B cell (primary cell): ENCODE data around the gene NEU2. TPM values are rescaled to one million over a fixed set of nuclear protein-coding genes. Genes with fewer than 3 reads are reported as not detected.
A peak's percentile ranks its signal among the peaks of the same experiment; 100 is the strongest.

Experiments used
- ATAC-seq: fragments of 200-7000 bp; cut with Tn5 transposase; one replicate; pipeline ENCODE4 v1.10.0; 2021; ENCODE audit warnings: low read depth, mild to moderate bottlenecking, moderate number of reproducible peaks, moderate library complexity
- CTCF ChIA-PET: fragments of 350-600 bp; sonication (Branson Sonifier 250); formaldehyde crosslinking; loops from one replicate; lab custom pipeline; 2021; ENCODE audit warnings: antibody characterized with exemption, inconsistent platforms; lab: Charles Lee
- POLR2A ChIA-PET: fragments of 350-600 bp; sonication (Branson Sonifier 250); formaldehyde crosslinking; loops from one replicate; lab custom pipeline; 2021; ENCODE audit warnings: antibody characterized with exemption; lab: Charles Lee
- DNase-seq: peaks from one replicate; pipeline ENCODE4 v3.0.0; 2013
- H2AFZ ChIP-seq: 2 replicates; pipeline ENCODE4 v1.6.1; 2012; ENCODE audit warnings: mild to moderate bottlenecking, low read depth, low read length; ENCODE audit not compliant: insufficient read depth, poor library complexity, severe bottlenecking
- H3K27ac ChIP-seq, 2 donors: 1 replicate in 1 of 2; 2 replicates in 1 of 2; pipeline ENCODE4 v1.5.1; 2012 to 2013; ENCODE audit warnings: low read length in 2 of 2, mild to moderate bottlenecking in 2 of 2, moderate library complexity in 1 of 2
- H3K27me3 ChIP-seq, 4 experiments: fragments of 200-600 bp in 1 of 4; sonication (generic) in 1 of 4; replicated peaks in 1 of 4; 1 replicate in 2 of 4; 2 replicates in 2 of 4; pipeline versions ENCODE4 v1.6.1 to v1.7.0; 2013 to 2016; ENCODE audit warnings: low read length in 3 of 4, mild to moderate bottlenecking in 2 of 4, mixed read lengths in 1 of 4, moderate library complexity in 1 of 4; ENCODE audit not compliant: insufficient read depth in 4 of 4, control insufficient read depth in 3 of 4; ENCODE audit errors: control extremely low read depth in 1 of 4
- H3K36me3 ChIP-seq, 2 experiments: replicated peaks in 1 of 2; 1 replicate in 1 of 2; 2 replicates in 1 of 2; pipeline versions ENCODE4 v1.6.1 to v1.7.1; 2013; ENCODE audit warnings: low read length in 1 of 2; ENCODE audit not compliant: insufficient read depth in 2 of 2, control insufficient read depth in 1 of 2; ENCODE audit errors: control extremely low read depth in 1 of 2, extremely low read depth in 1 of 2
- H3K4me1 ChIP-seq, 2 donors: fragments of 200-600 bp in 1 of 2; sonication (generic) in 1 of 2; 1 replicate in 1 of 2; 2 replicates in 1 of 2; pipeline versions ENCODE4 v1.5.1 to v1.6.1; 2013 to 2017; ENCODE audit warnings: low read length in 2 of 2; ENCODE audit not compliant: control insufficient read depth in 2 of 2, insufficient read depth in 2 of 2
- H3K4me2 ChIP-seq: replicated peaks from 2 replicates; pipeline ENCODE3; 2012; ENCODE audit warnings: mild to moderate bottlenecking, low read depth, low read length; ENCODE audit not compliant: poor library complexity, severe bottlenecking
- H3K4me3 ChIP-seq, 5 experiments: fragments of 200-600 bp in 1 of 5; sonication (generic) in 1 of 5; 1 replicate in 3 of 5; 2 replicates in 2 of 5; pipeline versions ENCODE4 v1.5.1 to v1.7.0; 2011 to 2016; ENCODE audit warnings: low read length in 4 of 5, mild to moderate bottlenecking in 4 of 5, low read depth in 2 of 5, control low read depth in 1 of 5, moderate library complexity in 1 of 5; ENCODE audit not compliant: insufficient read depth in 1 of 5; ENCODE audit errors: control extremely low read depth in 1 of 5, extremely low read depth in 1 of 5
- H3K79me2 ChIP-seq: fragments of 200-600 bp; sonication (generic); one replicate; pipeline ENCODE4 v1.6.0; 2016; ENCODE audit warnings: low read length; ENCODE audit not compliant: control insufficient read depth, insufficient read depth
- H3K9ac ChIP-seq: fragments of 200-600 bp; sonication (generic); 2 replicates; pipeline ENCODE4 v1.6.1; 2017; ENCODE audit warnings: mild to moderate bottlenecking, low read length, moderate library complexity
- H3K9me3 ChIP-seq, 3 donors: one replicate each; pipeline versions ENCODE4 v1.6.1 to v1.7.1; 2013; ENCODE audit warnings: low read length in 2 of 3; ENCODE audit not compliant: control insufficient read depth in 2 of 3, insufficient read depth in 1 of 3; ENCODE audit errors: control extremely low read depth in 1 of 3
- H4K20me1 ChIP-seq: 2 replicates; pipeline ENCODE4 v1.6.0; 2012; ENCODE audit warnings: mild to moderate bottlenecking, low read length; ENCODE audit not compliant: insufficient read depth, control insufficient read depth, poor library complexity, severe bottlenecking
- H3K27ac Mint-ChIP-seq: one replicate; pipeline ENCODE4 v1.8.0; 2021; ENCODE audit warnings: mixed read lengths
- H3K27me3 Mint-ChIP-seq: one replicate; pipeline ENCODE4 v1.8.0; 2021; ENCODE audit warnings: mixed read lengths
- H3K4me1 Mint-ChIP-seq: one replicate; pipeline ENCODE4 v1.8.0; 2021; ENCODE audit warnings: mixed read lengths
- H3K4me3 Mint-ChIP-seq: one replicate; pipeline ENCODE4 v1.8.0; 2021; ENCODE audit warnings: mixed read lengths
- H3K9me3 Mint-ChIP-seq: one replicate; pipeline ENCODE4 v1.8.0; 2022; ENCODE audit warnings: mixed read lengths; ENCODE audit not compliant: insufficient read depth
- EZH2 ChIP-seq: IDR thresholded peaks from 2 replicates; pipeline ENCODE4 v1.6.1; 2012; ENCODE audit warnings: borderline replicate concordance, low read depth, mild to moderate bottlenecking, moderate library complexity, low read length; ENCODE audit not compliant: insufficient read depth, poor library complexity, severe bottlenecking
- WGBS: methylation state at CpG from one replicate; pipeline ENCODE4 v1.1.5; 2013; ENCODE audit warnings: missing lambda C conversion rate; ENCODE audit not compliant: insufficient coverage; 5-methylcytosine and 5-hydroxymethylcytosine counted together
- intact Hi-C: fragments of 100-400 bp; cut with micrococcal nuclease; formaldehyde crosslinking; loops from one replicate; pipeline ENCODE4 v1.10.0; 2022
- polyA plus RNA-seq: library from polyadenylated mRNA; depleted of rRNA; stranded (reverse); fragments of >200 nt; gene quantifications from 2 replicates; pipeline ENCODE4 v1.2.3, GENCODE V29; 2012
- total RNA-seq, 2 donors: library from RNA; stranded (reverse); fragments of 120-200 nt in 1 of 2; gene quantifications; 1 replicate in 1 of 2; 2 replicates in 1 of 2; pipeline versions ENCODE4 v1.2.3 to v1.2.4, GENCODE V29; 2013 to 2022
- TF ChIP-seq, protein P1 (sequence below): fragments of 200-600 bp; IDR thresholded peaks from one replicate; pipeline ENCODE4 v1.8.0; 2022; ENCODE audit warnings: antibody characterized with exemption, mild to moderate bottlenecking

NEU2 gene
- total and polyA plus RNA-seq, 2 donors (not counting 1 experiment from before 2014, with no cell fraction given) = not detected

DNA sequence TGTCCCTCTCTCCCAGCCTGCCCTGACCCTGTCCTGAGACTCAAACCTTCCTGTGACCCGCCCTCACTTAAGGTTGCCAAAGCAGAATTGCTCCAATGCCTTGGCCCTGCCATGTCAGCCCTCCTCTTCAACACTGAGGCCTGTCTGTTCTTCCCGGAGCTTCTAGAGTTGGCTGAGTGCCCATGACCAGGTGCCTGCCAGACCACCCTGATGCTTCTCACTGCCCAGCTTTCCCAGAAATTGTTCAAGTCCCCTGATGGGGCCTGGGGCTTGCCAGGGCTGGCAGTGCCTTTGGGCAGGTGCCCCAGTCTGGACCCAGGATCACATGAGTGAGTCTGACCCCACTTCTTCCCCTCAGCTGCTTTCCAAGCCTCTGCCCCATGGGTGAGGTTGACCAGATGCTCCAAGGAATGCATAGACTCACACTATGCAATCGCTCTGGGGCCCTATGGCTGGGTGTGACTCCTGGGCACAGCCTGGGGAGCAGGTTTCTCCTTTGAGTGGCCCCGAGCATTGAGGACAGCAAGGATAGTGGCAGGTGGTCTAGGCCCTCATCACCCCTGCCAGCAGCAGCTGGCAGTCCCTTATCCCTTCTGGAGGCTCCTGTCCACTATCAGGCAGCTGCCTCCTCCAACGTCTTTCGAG is 24.6 kb downstream of the NEU2 start:
- CTCF ChIA-PET = interaction anchor here (0.6 to 5.0 kb wide), 3 partner anchors 30 to 1539 kb away, joined by 3 to 18 read pairs (median 6); no protein-coding TSS in a partner anchor
- peaks cover 54% of the 10 kb centered on the region for H3K79me2 ChIP-seq

More for the DNA sequence above, 24.6 kb downstream of the NEU2 start:
- Histone ChIP-seq H3K27ac (no peak overlapping the region), H3K4me3 (no peak overlapping the region), H3K27me3 (no peaks in the 10 kb centered on the region), H3K4me2 (no peak overlapping the region), H2AFZ (no peak overlapping the region), H4K20me1 (peaks cover 16% of the 10 kb centered on the region), H3K4me1 (peaks cover 16 to 29% of the 10 kb centered on the region in 2 donors), H3K36me3 (peaks cover 0 to 3% of the 10 kb centered on the region in 2 experiments), H3K9ac (no peak overlapping the region), H3K9me3 (peaks cover 0 to 3% (median 0%) of the 10 kb centered on the region in 3 donors)
- no peak for DNase-seq
- no peak for ATAC-seq
- Mint-ChIP-seq H3K27me3 (no peaks in the 10 kb centered on the region), H3K27ac (peak overlapping the region; percentile 27), H3K4me3 (no peak overlapping the region), H3K4me1 (peaks cover 26% of the 10 kb centered on the region), H3K9me3 (no peaks in the 10 kb centered on the region)
- TF ChIP-seq, protein P1, sequence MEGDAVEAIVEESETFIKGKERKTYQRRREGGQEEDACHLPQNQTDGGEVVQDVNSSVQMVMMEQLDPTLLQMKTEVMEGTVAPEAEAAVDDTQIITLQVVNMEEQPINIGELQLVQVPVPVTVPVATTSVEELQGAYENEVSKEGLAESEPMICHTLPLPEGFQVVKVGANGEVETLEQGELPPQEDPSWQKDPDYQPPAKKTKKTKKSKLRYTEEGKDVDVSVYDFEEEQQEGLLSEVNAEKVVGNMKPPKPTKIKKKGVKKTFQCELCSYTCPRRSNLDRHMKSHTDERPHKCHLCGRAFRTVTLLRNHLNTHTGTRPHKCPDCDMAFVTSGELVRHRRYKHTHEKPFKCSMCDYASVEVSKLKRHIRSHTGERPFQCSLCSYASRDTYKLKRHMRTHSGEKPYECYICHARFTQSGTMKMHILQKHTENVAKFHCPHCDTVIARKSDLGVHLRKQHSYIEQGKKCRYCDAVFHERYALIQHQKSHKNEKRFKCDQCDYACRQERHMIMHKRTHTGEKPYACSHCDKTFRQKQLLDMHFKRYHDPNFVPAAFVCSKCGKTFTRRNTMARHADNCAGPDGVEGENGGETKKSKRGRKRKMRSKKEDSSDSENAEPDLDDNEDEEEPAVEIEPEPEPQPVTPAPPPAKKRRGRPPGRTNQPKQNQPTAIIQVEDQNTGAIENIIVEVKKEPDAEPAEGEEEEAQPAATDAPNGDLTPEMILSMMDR = no peak
- no peak for TF ChIP-seq EZH2
- intact Hi-C loops = no loop called here
- POLR2A ChIA-PET = no interaction called here
- WGBS = 88% methylated on average over 4 of the region's 6 CpGs
